ENCODE data around the gene RPS27L.

GRCh38 chr15:63126726-63127125 lies 30.6 kb downstream of the RPS27L start:
- TF ChIP-seq EZH2 (IDR thresholded peaks at IDR 0.05) (no peak), POLR2AphosphoS5 (IDR thresholded peaks at IDR 0.05; ENCODE audit: borderline replicate concordance, low read depth, low read length) (no peak)
